HEK293 (cell line): ENCODE data around the gene CCDC78.

ENCODE experiments used
- KLF10 ChIP-seq: fragments of 450-650 bp; IDR thresholded peaks from 2 replicates; pipeline ENCODE4 v1.5.1; 2018; ENCODE audit warnings: missing biosample characterization, mild to moderate bottlenecking, missing genetic modification characterization
- SCRT1 ChIP-seq: fragments of 450-650 bp; formaldehyde crosslinking; IDR thresholded peaks from 2 replicates; pipeline ENCODE4 v1.5.1; 2016; ENCODE audit warnings: missing biosample characterization, missing genetic modification characterization, borderline replicate concordance
- ZFP37 ChIP-seq: fragments of 450-650 bp; formaldehyde crosslinking; IDR thresholded peaks from 2 replicates; pipeline ENCODE4 v1.5.1; 2016; ENCODE audit warnings: missing biosample characterization, missing genetic modification characterization
- TF ChIP-seq, protein P1 (sequence below): fragments of 450-650 bp; formaldehyde crosslinking; IDR thresholded peaks from 2 replicates; pipeline ENCODE4 v1.5.1; 2017; ENCODE audit warnings: missing biosample characterization, mild to moderate bottlenecking, missing genetic modification characterization, moderate library complexity
- TF ChIP-seq, protein P2 (sequence below): fragments of 450-650 bp; formaldehyde crosslinking; IDR thresholded peaks from 2 replicates; pipeline ENCODE4; 2016; ENCODE audit warnings: missing biosample characterization, missing genetic modification characterization
- TF ChIP-seq, protein P3 (sequence below): fragments of 450-650 bp; formaldehyde crosslinking; IDR thresholded peaks from 2 replicates; pipeline ENCODE4 v1.5.1; 2016; ENCODE audit warnings: missing biosample characterization, missing genetic modification characterization

DNA sequence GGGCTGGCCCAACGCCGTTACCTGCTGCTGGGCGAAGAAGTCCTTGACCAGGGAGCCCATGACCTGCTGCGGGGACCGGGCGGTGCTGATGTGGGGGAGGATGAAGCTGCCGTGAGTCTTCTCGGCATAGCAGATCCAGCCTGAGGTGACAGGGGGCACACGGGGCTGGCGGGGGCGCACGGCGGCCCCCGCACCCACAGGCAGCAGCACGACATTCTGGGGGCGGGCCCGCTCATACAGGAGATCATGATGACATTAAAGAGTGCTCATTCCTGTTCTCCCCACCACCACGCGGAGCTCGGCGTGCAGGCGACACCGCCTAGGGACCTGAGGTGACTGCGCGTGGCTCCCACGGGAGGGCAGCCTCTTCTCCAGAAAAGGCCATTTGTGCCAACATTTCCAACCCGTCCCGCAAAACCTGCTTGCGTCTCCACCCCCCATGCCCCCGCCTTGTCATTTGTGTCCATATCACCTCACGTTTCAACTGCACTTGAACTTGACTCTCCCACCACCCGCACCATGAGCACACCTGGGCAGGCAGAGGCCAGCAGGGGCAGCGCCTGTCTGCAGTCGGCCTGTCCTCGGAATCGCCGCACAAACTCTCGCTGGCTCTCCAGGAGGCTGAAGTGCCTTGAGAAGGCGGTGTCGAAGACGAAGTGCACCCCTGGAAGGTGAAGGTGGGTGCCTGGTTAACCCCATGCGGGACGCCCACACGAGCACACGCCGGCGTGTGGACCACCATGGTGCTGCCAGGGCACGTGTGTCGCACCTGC is 8.2 kb upstream of the CCDC78 start:
- TF ChIP-seq ZFP37 (tag by site-specific recombination) = no peak
- TF ChIP-seq, protein P1, sequence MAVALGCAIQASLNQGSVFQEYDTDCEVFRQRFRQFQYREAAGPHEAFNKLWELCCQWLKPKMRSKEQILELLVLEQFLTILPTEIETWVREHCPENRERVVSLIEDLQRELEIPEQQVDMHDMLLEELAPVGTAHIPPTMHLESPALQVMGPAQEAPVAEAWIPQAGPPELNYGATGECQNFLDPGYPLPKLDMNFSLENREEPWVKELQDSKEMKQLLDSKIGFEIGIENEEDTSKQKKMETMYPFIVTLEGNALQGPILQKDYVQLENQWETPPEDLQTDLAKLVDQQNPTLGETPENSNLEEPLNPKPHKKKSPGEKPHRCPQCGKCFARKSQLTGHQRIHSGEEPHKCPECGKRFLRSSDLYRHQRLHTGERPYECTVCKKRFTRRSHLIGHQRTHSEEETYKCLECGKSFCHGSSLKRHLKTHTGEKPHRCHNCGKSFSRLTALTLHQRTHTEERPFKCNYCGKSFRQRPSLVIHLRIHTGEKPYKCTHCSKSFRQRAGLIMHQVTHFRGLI (tag by site-specific recombination) = no peak
- TF ChIP-seq, protein P2, sequence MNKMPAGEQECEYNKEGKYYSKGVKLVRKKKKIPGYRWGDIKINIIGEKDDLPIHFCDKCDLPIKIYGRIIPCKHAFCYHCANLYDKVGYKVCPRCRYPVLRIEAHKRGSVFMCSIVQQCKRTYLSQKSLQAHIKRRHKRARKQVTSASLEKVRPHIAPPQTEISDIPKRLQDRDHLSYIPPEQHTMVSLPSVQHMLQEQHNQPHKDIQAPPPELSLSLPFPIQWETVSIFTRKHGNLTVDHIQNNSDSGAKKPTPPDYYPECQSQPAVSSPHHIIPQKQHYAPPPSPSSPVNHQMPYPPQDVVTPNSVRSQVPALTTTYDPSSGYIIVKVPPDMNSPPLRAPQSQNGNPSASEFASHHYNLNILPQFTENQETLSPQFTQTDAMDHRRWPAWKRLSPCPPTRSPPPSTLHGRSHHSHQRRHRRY = no peak
- TF ChIP-seq KLF10 (tag by site-specific recombination) = no peak
- TF ChIP-seq, protein P3, sequence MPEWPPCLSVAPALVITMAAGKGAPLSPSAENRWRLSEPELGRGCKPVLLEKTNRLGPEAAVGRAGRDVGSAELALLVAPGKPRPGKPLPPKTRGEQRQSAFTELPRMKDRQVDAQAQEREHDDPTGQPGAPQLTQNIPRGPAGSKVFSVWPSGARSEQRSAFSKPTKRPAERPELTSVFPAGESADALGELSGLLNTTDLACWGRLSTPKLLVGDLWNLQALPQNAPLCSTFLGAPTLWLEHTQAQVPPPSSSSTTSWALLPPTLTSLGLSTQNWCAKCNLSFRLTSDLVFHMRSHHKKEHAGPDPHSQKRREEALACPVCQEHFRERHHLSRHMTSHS (tag by site-specific recombination) = no peak
- no peak for TF ChIP-seq SCRT1 (tag by site-specific recombination)
